ENCODE data around the gene OR5J2.

GRCh38 chr11:56183459-56183858 lies 7.0 kb downstream of the OR5J2 start:
- TF ChIP-seq POLR2A (IDR thresholded peaks at IDR 0.05; ENCODE audit: low read length) (no peak), GATA1 (IDR thresholded peaks at IDR 0.05; ENCODE audit: low read depth, low read length) (no peak)
